ENCODE data around the gene SLAMF1. TPM values are rescaled to one million over a fixed set of nuclear protein-coding genes. Genes with fewer than 3 reads are reported as not detected.
"Not testable (repeated sequence)": the region's sequence is repeated elsewhere in the genome, so short reads cannot be mapped to it uniquely, and the experiment has no call there.

SLAMF1 gene, protein sequence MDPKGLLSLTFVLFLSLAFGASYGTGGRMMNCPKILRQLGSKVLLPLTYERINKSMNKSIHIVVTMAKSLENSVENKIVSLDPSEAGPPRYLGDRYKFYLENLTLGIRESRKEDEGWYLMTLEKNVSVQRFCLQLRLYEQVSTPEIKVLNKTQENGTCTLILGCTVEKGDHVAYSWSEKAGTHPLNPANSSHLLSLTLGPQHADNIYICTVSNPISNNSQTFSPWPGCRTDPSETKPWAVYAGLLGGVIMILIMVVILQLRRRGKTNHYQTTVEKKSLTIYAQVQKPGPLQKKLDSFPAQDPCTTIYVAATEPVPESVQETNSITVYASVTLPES
- 0.91 TPM for polyA plus RNA-seq
- long read RNA-seq, donor 1: 0 reads
- long read RNA-seq, donor 2: 0 reads
- long read RNA-seq, donor 3: 0 reads
- long read RNA-seq, donor 4: 0 reads
- long read RNA-seq, donor 5: 0 reads
- long read RNA-seq, donor 6: 0 reads
- long read RNA-seq, donor 7, partial matches to known transcripts: 0 of 1 reads
- long read RNA-seq, donor 7, other reads (novel, unspliced or antisense): 0 of 1 reads
- long read RNA-seq, donor 8: 0 reads
- long read RNA-seq, donor 9, partial matches to known transcripts: 0 of 1 reads
- long read RNA-seq, donor 9, other reads (novel, unspliced or antisense): 0 of 1 reads
- long read RNA-seq, donor 10: 0 reads
- long read RNA-seq, donor 11: 0 reads

DNA sequence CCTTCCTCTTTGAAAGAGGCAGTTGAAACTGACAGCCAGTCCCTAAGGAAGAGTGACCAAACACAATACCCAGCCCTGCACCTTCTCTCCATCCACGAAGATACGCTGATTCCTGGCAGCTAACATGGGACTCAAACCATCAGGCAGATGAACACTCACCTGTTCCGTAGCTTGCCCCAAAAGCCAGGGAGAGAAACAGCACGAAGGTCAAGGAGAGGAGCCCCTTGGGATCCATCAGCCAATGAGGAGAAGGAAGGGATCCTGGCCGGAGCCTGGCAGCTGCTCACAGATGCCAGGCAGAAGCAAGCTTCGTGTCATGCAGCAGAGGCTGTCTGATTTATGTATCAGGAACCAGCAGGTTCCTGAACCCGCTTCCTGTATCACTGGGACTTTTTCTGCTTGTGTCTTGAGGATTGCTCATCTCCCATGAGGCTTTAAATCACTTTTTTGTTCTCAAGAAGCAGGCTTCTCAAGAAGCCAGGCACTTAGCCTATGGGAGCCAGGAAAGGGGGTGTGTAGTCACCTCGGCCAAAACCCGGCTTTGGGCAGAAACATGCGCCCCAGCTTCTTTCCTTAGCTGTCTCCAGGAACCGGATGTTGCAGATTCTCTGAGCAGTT, at the start of gene SLAMF1:
TSS of gene SLAMF1 (minus strand) at position 334 of the 618 bp plus-strand sequence. CDS start at position 235, 99 bp downstream.
- DNase-seq: no peak
- Histone ChIP-seq H3K27ac (ENCODE audit: low read length) (peak within 1 kb of the TSS; percentile 87), H3K4me3 (ENCODE audit: low read length) (no peak within 1 kb of the TSS), H3K36me3 (ENCODE audit: control insufficient read depth, insufficient read depth, low read length) (no peaks in the 10 kb centered on the region), H3K9me3 (ENCODE audit: control insufficient read depth, low read depth, low read length) (no peaks in the 10 kb centered on the region), H3K4me1 (ENCODE audit: control insufficient read depth, insufficient read depth, low read length) (peaks cover 40% of the 10 kb centered on the region), H3K27me3 (ENCODE audit: control insufficient read depth, insufficient read depth, low read length) (no peaks in the 10 kb centered on the region)
- 86% methylated on average over 1 of the region's 11 CpGs for WGBS (ENCODE audit: insufficient coverage, low lambda C conversion rate)

DNA sequence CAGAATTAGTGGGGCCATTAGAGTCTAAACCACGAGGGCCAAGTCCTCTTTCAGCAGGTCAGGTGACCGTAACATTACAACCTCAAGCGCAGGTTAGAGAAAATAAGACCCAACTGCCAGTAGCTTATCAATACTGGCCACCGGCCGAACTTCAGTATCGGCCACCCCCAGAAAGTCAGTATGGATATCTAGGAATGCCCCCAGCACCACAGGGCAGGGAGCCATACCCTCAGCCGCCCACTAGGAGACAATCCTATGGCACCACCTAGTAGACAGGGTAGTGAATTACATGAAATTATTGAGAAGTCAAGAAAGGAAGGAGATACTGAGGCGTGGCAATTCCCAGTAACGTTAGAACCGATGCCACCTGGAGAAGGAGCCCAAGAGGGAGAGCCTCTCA, 45.5 kb upstream of the SLAMF1 start:
- no CpG with 5 or more reads among the region's 10 CpGs for WGBS (ENCODE audit: insufficient coverage, low lambda C conversion rate)
- not testable (repeated sequence) for DNase-seq

DNA sequence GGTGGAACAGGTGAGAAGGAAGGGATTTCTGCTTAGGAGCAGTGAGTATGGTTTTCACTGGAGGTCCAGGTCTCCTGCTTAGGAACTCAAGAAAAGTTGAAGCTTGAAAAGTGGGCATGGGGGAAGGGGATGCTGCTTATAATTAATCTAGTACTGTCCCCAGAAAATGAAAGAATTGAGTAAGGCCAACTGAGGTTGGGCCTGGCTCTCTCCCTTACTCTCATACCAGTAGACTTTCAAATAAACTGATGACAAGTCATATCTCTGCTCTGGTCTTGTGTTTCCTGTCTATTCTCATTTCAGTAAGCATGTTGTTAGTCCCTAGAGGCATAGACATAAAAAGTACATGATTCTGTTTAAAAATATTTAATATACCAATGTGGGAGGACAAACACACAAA, 38.4 kb upstream of the SLAMF1 start:
- Histone ChIP-seq H3K4me3 (ENCODE audit: low read length) (no peak overlapping the region), H3K27ac (ENCODE audit: low read length) (no peak overlapping the region), H3K36me3 (ENCODE audit: control insufficient read depth, insufficient read depth, low read length) (no peaks in the 10 kb centered on the region), H3K27me3 (ENCODE audit: control insufficient read depth, insufficient read depth, low read length) (no peaks in the 10 kb centered on the region), H3K9me3 (ENCODE audit: control insufficient read depth, low read depth, low read length) (no peaks in the 10 kb centered on the region), H3K4me1 (ENCODE audit: control insufficient read depth, insufficient read depth, low read length) (no peaks in the 10 kb centered on the region)
- no peak for DNase-seq

More for the DNA sequence above, 45.5 kb upstream of the SLAMF1 start:
- H3K36me3 ChIP-seq (ENCODE audit: control insufficient read depth, insufficient read depth, low read length); H3K4me3 ChIP-seq (ENCODE audit: low read length); H3K27me3 ChIP-seq (ENCODE audit: control insufficient read depth, insufficient read depth, low read length); H3K27ac ChIP-seq (ENCODE audit: low read length); H3K9me3 ChIP-seq (ENCODE audit: control insufficient read depth, low read depth, low read length); H3K4me1 ChIP-seq (ENCODE audit: control insufficient read depth, insufficient read depth, low read length): not testable (repeated sequence)

DNA sequence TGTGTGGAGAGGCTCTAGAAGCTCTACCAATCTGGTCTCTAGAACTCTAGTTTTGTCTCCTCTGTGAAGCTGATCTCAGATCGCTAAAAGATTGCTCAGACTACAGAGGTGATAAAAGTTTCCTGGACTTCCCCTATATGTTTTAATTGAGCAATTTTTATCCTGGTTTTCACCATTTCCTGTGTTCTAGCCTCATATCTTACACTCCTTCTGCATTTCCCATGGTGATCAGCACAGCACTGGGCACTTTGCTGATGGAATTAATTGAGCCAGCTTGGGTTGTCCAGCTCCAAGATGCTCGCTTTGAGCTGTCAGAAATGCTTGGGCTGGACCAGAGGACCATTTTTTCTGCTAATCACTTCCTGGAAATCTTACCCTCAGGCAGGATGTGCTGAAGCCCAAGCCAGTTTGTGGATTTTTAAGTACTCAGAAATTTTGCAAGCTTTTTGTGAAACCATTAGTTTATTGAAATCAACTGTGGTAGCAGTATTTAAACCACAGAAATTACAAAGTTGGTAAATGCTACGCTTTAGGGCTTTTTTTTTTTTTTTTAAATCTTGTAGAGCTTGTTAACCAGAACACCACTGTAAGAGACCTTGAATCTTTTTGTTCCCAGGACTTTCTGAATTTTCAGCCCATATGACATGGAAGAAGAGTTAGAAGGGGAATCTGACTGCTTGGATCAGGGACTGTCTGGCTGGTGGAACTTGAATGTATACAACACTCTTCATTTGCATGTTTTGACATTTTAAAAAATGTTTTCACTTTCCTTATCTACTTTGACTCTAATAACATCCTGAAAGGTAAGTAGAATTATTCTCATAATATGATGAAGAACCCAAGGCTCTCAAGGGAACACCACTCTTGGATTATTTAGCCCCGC, 36.4 kb upstream of the SLAMF1 start:
- WGBS (ENCODE audit: insufficient coverage, low lambda C conversion rate): 40% methylated on average over 2 of the region's 4 CpGs
- Histone ChIP-seq H3K9me3 (ENCODE audit: control insufficient read depth, low read depth, low read length) (no peaks in the 10 kb centered on the region), H3K4me3 (ENCODE audit: low read length) (no peak overlapping the region), H3K27me3 (ENCODE audit: control insufficient read depth, insufficient read depth, low read length) (no peaks in the 10 kb centered on the region), H3K4me1 (ENCODE audit: control insufficient read depth, insufficient read depth, low read length) (no peaks in the 10 kb centered on the region), H3K27ac (ENCODE audit: low read length) (no peak overlapping the region), H3K36me3 (ENCODE audit: control insufficient read depth, insufficient read depth, low read length) (no peaks in the 10 kb centered on the region)
- DNase-seq: no peak

DNA sequence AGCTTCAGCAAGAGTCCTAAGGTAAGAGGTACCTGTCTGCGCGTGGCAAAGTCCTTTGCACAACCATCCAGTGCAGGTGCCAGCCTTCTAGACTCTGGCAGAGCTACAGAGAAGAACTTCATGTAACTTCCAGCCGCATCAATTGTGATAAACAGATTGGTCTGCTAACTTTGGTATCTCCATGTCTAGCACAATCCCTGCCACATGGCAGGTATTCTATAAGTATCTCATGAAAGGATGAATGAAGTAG, 35.0 kb upstream of the SLAMF1 start:
- no peak for DNase-seq
- Histone ChIP-seq H3K27ac (ENCODE audit: low read length) (no peak overlapping the region), H3K9me3 (ENCODE audit: control insufficient read depth, low read depth, low read length) (no peaks in the 10 kb centered on the region), H3K36me3 (ENCODE audit: control insufficient read depth, insufficient read depth, low read length) (no peaks in the 10 kb centered on the region), H3K27me3 (ENCODE audit: control insufficient read depth, insufficient read depth, low read length) (no peaks in the 10 kb centered on the region), H3K4me1 (ENCODE audit: control insufficient read depth, insufficient read depth, low read length) (no peaks in the 10 kb centered on the region), H3K4me3 (ENCODE audit: low read length) (no peak overlapping the region)
- no CpG with 5 or more reads among the region's 3 CpGs for WGBS (ENCODE audit: insufficient coverage, low lambda C conversion rate)

DNA sequence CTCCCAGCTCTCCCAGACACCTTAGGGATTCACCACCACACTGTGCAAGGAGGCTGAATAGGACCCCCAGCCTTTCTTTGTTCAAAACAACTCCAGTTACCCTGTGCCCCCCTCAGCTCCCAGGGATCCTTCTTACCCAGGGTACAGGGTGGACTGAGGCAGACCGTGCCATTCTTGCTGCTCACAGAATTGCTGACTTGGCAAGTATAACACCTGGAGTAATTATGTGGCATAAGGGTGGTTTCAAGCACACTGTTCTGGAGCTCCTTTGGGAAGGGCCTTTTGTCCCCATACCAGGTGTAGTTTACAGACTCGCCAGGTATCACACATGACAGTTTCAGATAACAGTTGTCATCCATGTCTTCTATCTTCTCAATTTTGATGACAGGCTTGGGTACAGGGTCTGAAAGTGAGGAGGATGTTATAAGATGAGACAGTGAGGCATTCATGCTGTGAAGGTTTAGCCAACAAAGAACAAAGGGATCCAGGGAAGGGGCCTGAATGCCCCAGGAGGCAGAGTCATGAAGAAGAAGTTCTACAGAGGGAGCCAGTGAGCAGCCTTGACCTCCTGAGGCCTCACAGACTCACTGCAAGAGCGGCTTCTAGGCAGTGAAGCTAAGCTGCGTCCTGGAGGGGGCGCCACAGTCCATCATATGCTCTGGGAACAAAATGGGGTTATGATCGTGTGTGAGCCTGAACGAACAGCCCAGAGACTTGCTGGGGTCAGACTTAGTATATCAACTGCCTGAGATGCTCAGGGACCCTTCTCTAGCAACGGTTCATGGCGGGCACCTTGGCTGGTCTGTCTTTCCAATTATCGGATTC, 34.4 kb upstream of the SLAMF1 start:
- H3K4me1 ChIP-seq (ENCODE audit: control insufficient read depth, insufficient read depth, low read length): no peaks in the 10 kb centered on the region
- no peak overlapping the region for H3K27ac ChIP-seq (ENCODE audit: low read length)
- H3K36me3 ChIP-seq (ENCODE audit: control insufficient read depth, insufficient read depth, low read length): no peaks in the 10 kb centered on the region
- no peaks in the 10 kb centered on the region for H3K27me3 ChIP-seq (ENCODE audit: control insufficient read depth, insufficient read depth, low read length)
- no peak overlapping the region for H3K4me3 ChIP-seq (ENCODE audit: low read length)
- H3K9me3 ChIP-seq (ENCODE audit: control insufficient read depth, low read depth, low read length): no peaks in the 10 kb centered on the region
- peak; percentile 41 to 53 for DNase-seq
- WGBS (ENCODE audit: insufficient coverage, low lambda C conversion rate): no CpG with 5 or more reads among the region's 10 CpGs

DNA sequence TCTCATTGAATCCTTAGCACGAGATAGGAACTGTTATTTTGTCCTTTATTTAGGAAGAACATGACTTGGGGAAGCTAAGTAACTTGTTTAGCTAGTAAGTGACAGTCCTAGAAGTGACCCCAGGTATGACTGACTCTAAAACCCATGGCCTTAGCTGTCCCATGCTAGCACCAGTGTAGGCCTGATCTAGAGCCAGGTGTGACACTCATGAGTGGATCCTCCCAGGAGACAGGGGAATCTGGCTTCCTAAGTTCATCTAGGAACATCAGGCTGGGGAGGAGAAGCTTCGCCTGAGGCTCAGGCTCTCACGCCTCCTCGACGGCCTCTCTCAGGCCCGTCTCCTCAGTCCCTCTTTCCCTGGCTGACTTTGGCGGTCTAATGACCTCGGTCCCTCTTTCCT, 33.6 kb upstream of the SLAMF1 start:
- Histone ChIP-seq H3K27me3 (ENCODE audit: control insufficient read depth, insufficient read depth, low read length) (no peaks in the 10 kb centered on the region), H3K9me3 (ENCODE audit: control insufficient read depth, low read depth, low read length) (no peaks in the 10 kb centered on the region), H3K36me3 (ENCODE audit: control insufficient read depth, insufficient read depth, low read length) (no peaks in the 10 kb centered on the region), H3K4me3 (ENCODE audit: low read length) (no peak overlapping the region), H3K27ac (ENCODE audit: low read length) (no peak overlapping the region), H3K4me1 (ENCODE audit: control insufficient read depth, insufficient read depth, low read length) (peaks cover under 1% of the 10 kb centered on the region)
- DNase-seq: no peak
- no CpG with 5 or more reads among the region's 8 CpGs for WGBS (ENCODE audit: insufficient coverage, low lambda C conversion rate)

DNA sequence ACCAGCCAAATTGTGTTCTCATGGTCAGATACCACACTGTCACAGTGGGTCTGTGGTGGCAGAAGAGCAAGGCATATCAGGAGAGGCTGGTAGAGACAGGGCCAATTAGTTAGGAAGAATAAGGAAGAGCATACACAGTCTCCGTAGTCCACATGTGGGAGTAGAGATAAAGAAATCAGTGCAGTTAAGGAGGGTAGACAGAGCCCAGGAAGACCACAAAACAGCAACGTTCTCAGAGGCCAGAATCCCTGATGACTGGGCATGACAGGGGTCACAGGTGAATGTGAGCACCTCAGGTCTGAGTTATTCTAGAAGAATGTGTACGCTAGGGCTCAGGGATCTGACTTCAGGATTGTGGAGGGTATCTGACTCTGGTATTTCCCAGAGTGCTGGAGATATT, 33.0 kb upstream of the SLAMF1 start:
- Histone ChIP-seq H3K27ac (ENCODE audit: low read length) (no peak overlapping the region), H3K36me3 (ENCODE audit: control insufficient read depth, insufficient read depth, low read length) (no peaks in the 10 kb centered on the region), H3K4me3 (ENCODE audit: low read length) (no peak overlapping the region), H3K9me3 (ENCODE audit: control insufficient read depth, low read depth, low read length) (no peaks in the 10 kb centered on the region), H3K4me1 (ENCODE audit: control insufficient read depth, insufficient read depth, low read length) (peaks cover 3% of the 10 kb centered on the region), H3K27me3 (ENCODE audit: control insufficient read depth, insufficient read depth, low read length) (no peaks in the 10 kb centered on the region)
- no peak for DNase-seq
- 80% methylated on average over 1 of the region's 3 CpGs for WGBS (ENCODE audit: insufficient coverage, low lambda C conversion rate)

DNA sequence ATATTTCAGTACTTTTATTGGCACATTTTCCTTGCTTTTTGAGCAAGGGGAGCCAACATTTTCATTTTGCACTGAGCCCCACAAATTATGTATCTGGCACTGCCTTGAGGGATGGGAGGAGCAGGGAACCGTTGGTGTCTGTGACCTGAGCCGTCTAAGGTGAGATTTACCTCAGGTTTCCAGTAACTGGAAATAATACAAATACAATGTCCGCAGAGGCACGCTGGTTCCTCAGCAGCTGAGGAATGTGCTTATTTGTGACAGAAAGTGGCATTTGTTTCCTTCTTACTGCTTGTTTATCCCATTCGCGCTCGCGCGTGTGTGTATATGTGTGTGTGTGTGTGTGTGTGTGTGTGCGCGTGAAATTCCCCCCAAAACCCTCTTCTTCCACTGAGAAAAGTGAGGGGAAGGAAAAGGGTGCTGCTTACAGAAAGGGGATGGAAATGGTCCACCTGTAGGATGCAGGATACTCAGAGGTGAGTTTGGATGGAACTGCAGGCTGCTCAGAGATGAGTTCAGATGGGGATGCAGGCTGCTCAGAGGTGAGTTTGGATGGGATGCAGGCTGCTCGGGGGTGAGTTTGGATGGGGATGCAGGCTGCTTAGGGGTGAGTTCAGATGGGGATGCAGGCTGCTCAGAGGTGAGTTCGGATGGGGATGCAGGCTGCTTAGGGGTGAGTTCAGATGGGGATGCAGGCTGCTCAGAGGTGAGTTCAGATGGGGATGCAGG, 30.2 kb upstream of the SLAMF1 start:
- Histone ChIP-seq H3K36me3 (ENCODE audit: control insufficient read depth, insufficient read depth, low read length) (no peaks in the 10 kb centered on the region), H3K27me3 (ENCODE audit: control insufficient read depth, insufficient read depth, low read length) (no peaks in the 10 kb centered on the region), H3K27ac (ENCODE audit: low read length) (no peak overlapping the region), H3K9me3 (ENCODE audit: control insufficient read depth, low read depth, low read length) (no peaks in the 10 kb centered on the region), H3K4me1 (ENCODE audit: control insufficient read depth, insufficient read depth, low read length) (peaks cover 3% of the 10 kb centered on the region), H3K4me3 (ENCODE audit: low read length) (no peak overlapping the region)
- DNase-seq: no peak
- 80% methylated on average over 1 of the region's 13 CpGs for WGBS (ENCODE audit: insufficient coverage, low lambda C conversion rate)

All from large intestine (tissue), 12 donors.